Breast epithelium (tissue), 3 donors: ENCODE results near the gene TCF7.

Experiments
- CTCF ChIP-seq, 3 donors: fragments of 450-650 bp; IDR thresholded peaks; one replicate each; pipeline ENCODE4 v1.5.1; 2016 to 2017; ENCODE audit warnings: antibody characterized with exemption in 3 of 3, mild to moderate bottlenecking in 3 of 3, moderate library complexity in 3 of 3
- POLR2A ChIP-seq: fragments of 450-650 bp; IDR thresholded peaks from one replicate; pipeline ENCODE4 v1.6.1; 2016; ENCODE audit warnings: antibody characterized with exemption, mild to moderate bottlenecking, moderate library complexity

GRCh38 chr5:134184155-134185135 lies 70.0 kb downstream of the TCF7 start:
- no peak for TF ChIP-seq POLR2A
- TF ChIP-seq CTCF (IDR thresholded peaks at IDR 0.05), result peak; percentile 59 to 88 (median 76)
